Astrocyte of the spinal cord (primary cell): ENCODE data around the gene TMCO6.

ENCODE experiments used
- DNase-seq: peaks from one replicate; pipeline ENCODE4 v3.0.0; 2011; ENCODE audit warnings: low read depth, low spot score
- H3K4me3 ChIP-seq: 2 replicates; pipeline ENCODE4 v1.5.1; 2011; ENCODE audit warnings: low read depth, mild to moderate bottlenecking, low read length, moderate library complexity
- in situ Hi-C: cut with HindIII; loops from 2 replicates; pipeline ENCODE4 v1.10.0; 2017; ENCODE audit warnings: low sequenced_read_pairs
- TF ChIP-seq, protein P1 (sequence below): IDR thresholded peaks from 2 replicates; pipeline ENCODE4 v1.5.1; 2012; ENCODE audit warnings: low read depth, mild to moderate bottlenecking, low read length, inconsistent platforms

The TMCO6 gene

DNA sequence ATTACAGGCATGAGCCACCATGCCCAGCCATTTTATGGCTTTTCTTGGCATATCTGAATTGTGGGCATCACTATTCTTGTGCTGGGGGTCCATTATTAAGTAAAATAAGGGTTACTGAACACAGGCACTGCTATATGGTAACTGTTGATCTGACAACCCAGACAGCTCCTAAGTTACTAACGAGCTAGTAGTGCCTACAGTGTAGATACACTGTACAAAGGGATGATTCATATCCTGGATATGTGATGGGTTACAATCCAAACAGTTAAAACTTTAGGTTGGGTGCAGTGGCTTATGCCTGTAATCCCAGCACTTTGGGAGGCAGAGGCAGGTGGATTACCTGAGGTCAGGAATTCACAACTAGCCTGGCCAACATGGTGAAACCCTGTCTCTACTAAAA is 10.5 kb upstream of the TMCO6 start:
- in situ Hi-C loops = no loop called here
- no peak for DNase-seq
- TF ChIP-seq, protein P1, sequence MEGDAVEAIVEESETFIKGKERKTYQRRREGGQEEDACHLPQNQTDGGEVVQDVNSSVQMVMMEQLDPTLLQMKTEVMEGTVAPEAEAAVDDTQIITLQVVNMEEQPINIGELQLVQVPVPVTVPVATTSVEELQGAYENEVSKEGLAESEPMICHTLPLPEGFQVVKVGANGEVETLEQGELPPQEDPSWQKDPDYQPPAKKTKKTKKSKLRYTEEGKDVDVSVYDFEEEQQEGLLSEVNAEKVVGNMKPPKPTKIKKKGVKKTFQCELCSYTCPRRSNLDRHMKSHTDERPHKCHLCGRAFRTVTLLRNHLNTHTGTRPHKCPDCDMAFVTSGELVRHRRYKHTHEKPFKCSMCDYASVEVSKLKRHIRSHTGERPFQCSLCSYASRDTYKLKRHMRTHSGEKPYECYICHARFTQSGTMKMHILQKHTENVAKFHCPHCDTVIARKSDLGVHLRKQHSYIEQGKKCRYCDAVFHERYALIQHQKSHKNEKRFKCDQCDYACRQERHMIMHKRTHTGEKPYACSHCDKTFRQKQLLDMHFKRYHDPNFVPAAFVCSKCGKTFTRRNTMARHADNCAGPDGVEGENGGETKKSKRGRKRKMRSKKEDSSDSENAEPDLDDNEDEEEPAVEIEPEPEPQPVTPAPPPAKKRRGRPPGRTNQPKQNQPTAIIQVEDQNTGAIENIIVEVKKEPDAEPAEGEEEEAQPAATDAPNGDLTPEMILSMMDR = no peak

DNA sequence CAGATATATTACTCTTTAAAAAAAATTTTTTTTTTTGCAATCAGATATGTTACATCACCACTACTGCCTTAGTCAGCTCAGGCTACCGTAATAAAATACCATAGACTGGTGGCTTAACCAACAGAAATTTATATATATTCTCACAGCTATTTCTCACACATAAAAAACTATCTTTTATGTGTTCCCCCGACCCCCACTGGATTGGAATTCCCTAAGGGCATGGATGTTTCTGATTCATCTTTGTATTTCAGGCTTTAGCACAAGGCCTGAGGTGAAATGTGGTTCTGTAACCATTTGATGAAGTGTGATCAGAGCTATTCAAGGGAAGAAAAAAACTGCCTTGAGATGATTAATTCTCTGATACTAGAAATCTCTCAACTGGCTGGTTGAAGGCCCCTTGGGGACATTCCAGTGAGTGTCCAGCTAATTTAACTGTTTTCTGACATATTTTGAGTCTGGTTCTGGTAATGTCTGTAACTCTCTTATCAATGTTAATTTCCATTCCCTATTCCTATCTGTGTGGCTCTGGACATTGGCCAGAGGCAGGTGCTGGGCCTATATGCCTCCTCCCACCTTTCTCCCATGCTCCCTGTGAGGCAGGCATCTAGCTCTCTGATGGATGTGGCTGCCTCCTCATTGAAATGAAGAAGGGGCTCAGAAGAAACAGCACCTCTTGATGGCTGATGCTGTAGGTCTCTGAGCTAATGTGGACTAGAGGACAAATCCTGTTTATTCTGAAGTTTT is 8.8 kb upstream of the TMCO6 start:
- in situ Hi-C loops = no loop called here
- no peak overlapping the region for H3K4me3 ChIP-seq
- TF ChIP-seq, protein P1 = no peak
- no peak for DNase-seq

More for the DNA sequence above, 10.5 kb upstream of the TMCO6 start:
- no peak overlapping the region for H3K4me3 ChIP-seq

DNA sequence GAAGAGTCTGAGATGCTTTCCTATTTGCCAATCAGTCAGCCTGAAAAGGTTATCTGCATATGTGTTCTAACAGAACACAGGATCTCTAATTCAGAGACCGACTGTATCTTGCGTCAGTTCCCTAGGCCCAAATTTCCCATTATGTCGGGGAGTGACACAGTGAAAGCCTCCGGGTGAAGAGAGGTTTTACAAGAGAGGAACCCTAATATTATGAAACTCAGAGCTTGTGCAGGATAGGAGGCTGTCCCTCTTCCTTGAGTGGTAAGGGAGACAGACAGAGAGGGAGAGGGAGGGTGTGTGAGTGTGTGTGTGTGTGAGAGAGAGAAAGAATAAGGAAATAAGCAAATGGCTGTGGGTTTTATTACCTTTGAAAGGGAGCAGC is 8.2 kb upstream of the TMCO6 start:
- in situ Hi-C loops = no loop called here
- DNase-seq = no peak
- TF ChIP-seq, protein P1 = no peak
- no peak overlapping the region for H3K4me3 ChIP-seq

DNA sequence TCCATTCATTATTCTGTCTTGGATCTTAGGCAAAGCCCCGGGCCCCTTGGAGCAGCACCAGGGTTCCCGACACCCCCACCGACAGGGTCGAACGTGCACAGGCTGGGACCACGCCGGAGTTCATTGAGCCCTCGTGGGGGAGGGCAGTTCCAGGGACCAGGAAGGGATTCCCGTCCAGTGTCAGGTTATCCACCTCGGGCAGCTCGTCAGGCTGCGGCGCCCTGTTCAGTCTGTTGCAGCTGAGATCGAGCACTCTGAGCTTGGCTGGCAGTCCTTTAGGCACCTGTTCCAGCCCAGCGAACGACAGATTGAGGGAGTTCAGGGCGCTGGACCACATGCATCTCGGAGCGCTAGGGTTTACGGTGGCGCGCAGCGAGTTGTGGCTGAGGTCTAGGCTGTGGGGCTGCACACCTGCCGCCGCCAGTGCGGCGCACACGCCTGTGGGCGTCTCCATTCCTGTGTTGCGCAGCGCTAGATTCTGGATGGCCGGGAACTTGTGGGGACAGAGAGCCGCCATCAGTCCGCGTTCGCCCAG is 7.4 kb upstream of the TMCO6 start:
- in situ Hi-C loops = no loop called here
- DNase-seq = no peak
- peak overlapping the region; percentile 35 for H3K4me3 ChIP-seq
- TF ChIP-seq, protein P1 = no peak

DNA sequence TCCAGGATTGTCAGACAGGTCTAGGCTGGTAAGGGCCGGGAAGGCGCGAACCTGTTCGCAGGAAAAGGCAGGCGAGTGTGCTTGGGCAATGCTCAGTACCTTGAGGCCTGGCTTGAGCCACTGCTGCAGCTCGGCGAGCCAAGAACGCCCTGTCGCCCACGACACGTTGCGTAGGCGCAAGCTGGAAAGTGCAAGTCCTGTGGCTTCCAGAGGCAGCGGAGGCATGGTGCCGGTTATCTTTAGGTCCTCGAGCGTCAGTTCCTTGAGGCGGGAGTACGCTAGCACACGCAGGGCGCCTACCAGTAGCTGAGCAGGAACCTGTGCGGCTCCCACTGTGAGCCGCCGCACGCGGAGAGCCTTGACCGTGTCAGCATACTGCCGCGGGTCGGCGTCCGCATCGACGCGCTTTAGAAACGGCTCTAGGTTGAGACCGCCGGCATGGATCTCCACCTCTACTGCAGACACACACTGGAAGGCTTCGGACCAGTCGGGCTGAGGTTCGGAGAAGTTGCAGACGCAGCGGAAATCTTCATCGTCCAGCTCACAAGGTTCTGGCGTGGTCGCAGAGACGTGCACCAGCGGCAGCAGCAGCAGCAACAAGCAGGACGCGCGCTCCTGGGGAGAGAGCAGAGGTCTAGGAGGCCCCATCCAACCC is 6.8 kb upstream of the TMCO6 start:
- TF ChIP-seq, protein P1 = no peak
- DNase-seq = peak; percentile 24
- in situ Hi-C loops = no loop called here
- H3K4me3 ChIP-seq = peak overlapping the region; percentile 35

DNA sequence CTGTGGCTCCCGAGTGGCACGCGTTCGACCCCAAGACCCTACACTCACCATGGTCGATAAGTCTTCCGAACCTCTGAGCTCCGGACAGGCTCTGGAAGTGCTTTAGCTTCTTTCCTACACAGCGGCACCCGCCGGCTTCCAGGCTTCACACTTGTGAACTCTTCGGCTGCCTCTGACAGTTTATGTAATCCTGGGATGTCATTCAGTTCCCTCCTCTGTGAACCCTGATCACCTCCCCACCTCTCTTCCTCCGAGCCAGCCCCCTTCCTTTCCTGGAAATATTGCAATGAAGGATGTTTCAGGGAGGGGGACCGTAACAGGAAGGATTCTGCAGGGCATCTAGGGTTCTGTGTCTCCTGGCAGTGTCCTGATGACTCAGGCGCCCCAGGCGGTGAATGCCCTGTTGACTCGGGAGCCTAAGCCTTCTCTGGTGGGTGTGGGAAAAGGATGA is 6.2 kb upstream of the TMCO6 start, which contains the start of gene CD14:
Gene CD14, minus strand, starts transcription at position 155 of the 451 bp plus-strand sequence. Its CDS starts 104 bp downstream, at position 51.
- H3K4me3 ChIP-seq = peak within 1 kb of the TSS; percentile 35
- TF ChIP-seq, protein P1 = no peak
- peak; percentile 32 for DNase-seq
- in situ Hi-C loops = no loop called here
